Measurements from ENCODE around the gene SALL2.

- no peak for TF ChIP-seq ZNF232 (CRISPR knock-in tag; IDR thresholded peaks at IDR 0.05)
- no peak for TF ChIP-seq RELA (CRISPR knock-in tag; IDR thresholded peaks at IDR 0.05; ENCODE audit: borderline replicate concordance)
- TF ChIP-seq ATF2 (CRISPR knock-in tag; IDR thresholded peaks at IDR 0.05; ENCODE audit: borderline replicate concordance, low read depth) = no peak
- TF ChIP-seq CTCF (IDR thresholded peaks at IDR 0.05) = no peak
- TF ChIP-seq SMAD3 (CRISPR knock-in tag; IDR thresholded peaks at IDR 0.05; ENCODE audit: borderline replicate concordance) = no peak
- TF ChIP-seq GRHL2 (CRISPR knock-in tag; IDR thresholded peaks at IDR 0.05; ENCODE audit: insufficient replicate concordance, severe bottlenecking) = no peak
- no peak for TF ChIP-seq MXD4 (CRISPR knock-in tag; IDR thresholded peaks at IDR 0.05; ENCODE audit: borderline replicate concordance)
These were observed 5.4 kb downstream of the SALL2 start for GRCh38 chr14:21520767-21521166.
